ENCODE data around the gene PODNL1. TPM values are rescaled to one million over a fixed set of nuclear protein-coding genes. Genes with fewer than 3 reads are reported as not detected.

Gene PODNL1
- total and polyA plus RNA-seq, 2 donors (not counting 1 experiment from before 2014, with no cell fraction given) = 2.1 to 6.9 TPM

DNA sequence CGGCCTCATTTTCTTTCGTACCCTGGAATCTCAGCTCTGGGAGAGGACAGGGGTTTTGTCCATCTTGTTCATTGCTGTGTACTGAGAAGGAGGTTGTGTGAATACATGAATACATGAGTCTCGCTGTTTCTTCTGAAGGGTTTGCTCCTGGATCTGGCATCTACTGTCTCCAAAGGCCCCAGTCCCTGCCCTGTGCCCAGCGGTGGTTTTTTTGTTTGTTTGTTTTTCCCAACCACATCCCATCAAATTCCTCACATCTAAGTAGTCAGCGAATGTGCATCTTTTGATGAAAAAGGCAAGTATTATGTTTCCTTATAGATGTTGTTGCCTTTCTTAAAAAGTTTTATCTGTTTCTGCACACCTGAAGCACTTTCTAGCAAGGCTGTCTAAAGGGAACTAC is 26.6 kb upstream of the PODNL1 start:
- Histone ChIP-seq H3K27me3 (ENCODE audit: control insufficient read depth, insufficient read depth, low read length) (no peaks in the 10 kb centered on the region), H2AFZ (ENCODE audit: low read length) (no peak overlapping the region), H3K9me3 (ENCODE audit: control insufficient read depth, insufficient read depth, low read depth, low read length) (no peaks in the 10 kb centered on the region), H3K4me3 (replicated peaks in 1 of 4; ENCODE audit: control extremely low read depth in 1 of 4, insufficient read depth in 1 of 4, low read depth in 3 of 4, low read length in 4 of 4) (no peak overlapping the region), H3K4me1 (ENCODE audit: control insufficient read depth, extremely low read depth, insufficient read depth, low read length) (no peaks in the 10 kb centered on the region), H3K36me3 (ENCODE audit: control insufficient read depth, insufficient read depth, low read length) (peaks cover 29% of the 10 kb centered on the region), H3K79me2 (ENCODE audit: control insufficient read depth, insufficient read depth, low read length) (no peaks in the 10 kb centered on the region), H3K9ac (ENCODE audit: insufficient read depth, low read length) (no peak overlapping the region), H3K27ac (ENCODE audit: insufficient read depth, low read length) (no peak overlapping the region), H4K20me1 (ENCODE audit: control insufficient read depth, extremely low read depth, insufficient read depth, low read length) (no peaks in the 10 kb centered on the region), H3K4me2 (ENCODE audit: extremely low read depth, insufficient read depth, low read length) (no peak overlapping the region)
- peak; percentile 49 to 63 for DNase-seq (ENCODE audit: low read depth in 2 of 2)
- no peak for TF ChIP-seq EZH2 (IDR thresholded peaks at IDR 0.05; ENCODE audit: low read length, missing control alignments)
- TF ChIP-seq, protein P1, sequence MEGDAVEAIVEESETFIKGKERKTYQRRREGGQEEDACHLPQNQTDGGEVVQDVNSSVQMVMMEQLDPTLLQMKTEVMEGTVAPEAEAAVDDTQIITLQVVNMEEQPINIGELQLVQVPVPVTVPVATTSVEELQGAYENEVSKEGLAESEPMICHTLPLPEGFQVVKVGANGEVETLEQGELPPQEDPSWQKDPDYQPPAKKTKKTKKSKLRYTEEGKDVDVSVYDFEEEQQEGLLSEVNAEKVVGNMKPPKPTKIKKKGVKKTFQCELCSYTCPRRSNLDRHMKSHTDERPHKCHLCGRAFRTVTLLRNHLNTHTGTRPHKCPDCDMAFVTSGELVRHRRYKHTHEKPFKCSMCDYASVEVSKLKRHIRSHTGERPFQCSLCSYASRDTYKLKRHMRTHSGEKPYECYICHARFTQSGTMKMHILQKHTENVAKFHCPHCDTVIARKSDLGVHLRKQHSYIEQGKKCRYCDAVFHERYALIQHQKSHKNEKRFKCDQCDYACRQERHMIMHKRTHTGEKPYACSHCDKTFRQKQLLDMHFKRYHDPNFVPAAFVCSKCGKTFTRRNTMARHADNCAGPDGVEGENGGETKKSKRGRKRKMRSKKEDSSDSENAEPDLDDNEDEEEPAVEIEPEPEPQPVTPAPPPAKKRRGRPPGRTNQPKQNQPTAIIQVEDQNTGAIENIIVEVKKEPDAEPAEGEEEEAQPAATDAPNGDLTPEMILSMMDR (conservative IDR thresholded peaks at IDR 0.05 in 1 of 2, IDR thresholded peaks at IDR 0.05 in 1 of 2; ENCODE audit: low read depth in 1 of 2, low read length in 2 of 2) = no peak

DNA sequence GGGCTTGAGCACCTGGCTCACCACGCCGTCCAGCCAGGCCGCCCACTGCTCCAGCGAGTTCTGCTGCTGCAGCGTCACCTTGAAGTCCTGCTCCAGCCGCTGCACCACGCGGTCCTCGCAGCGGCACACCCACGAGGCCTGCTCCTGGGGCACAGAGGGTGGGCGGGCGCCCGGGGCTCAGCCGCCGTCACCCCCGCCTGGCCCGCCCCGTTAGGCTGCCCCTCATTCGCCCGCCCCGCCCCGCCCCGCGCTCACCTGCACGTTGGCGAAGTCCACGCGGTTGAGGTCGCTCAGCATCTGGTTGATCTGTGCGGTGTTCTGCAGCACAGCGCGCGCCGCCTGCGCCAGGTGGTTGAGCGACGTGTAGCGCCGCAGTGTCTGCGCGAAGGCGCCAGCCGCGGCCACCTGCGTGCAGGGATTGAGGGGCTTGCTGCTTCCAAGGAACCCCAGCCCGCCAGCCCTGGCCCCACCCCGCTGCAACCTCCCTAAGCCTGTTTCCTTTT is 25.4 kb upstream of the PODNL1 start:
- H3K4me2 ChIP-seq (ENCODE audit: extremely low read depth, insufficient read depth, low read length) = no peak overlapping the region

DNA sequence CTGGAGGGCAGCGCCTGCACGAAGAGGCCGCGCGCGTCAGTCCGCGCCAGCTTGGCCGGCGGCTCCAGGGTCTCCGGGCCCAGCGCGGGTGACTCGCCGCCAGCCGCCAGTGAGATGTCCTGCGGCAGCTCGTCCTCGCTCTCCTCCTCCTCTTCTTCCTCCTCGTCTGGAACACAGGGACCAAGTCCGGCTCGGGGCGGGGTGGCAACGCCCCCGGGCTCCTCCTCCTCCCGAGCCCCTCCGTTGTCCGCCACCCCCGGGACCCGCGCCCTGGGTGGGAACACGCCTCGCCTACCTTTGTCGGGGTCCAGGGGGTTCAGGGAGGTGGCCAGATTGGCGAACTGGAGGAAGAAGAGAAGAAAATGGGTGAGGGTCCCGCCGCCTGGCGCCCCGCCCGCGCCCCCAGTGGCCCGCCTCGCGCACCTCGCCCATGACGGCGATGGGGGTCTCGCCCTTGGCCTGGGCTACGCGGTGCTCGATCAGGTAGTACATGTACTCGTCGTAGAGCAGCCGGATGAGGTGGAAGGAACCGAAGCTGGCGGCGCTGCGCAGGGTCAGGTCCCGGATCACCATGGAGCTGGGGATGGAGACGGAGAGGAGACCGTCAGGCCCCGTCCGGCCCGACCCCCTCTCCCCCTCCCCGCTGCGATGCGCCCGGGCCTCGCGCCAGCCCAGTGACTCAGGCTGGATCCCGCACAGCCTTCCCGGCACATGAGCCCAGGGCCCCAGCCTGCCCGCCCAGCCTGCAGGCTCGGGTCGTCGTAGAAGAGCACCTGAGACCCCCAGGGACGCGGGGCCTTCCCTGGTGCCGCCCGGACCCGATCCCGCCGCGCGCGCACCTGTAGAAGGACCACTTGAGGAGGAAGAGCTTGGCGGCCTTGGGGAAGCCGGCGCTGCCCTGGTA is 24.7 kb upstream of the PODNL1 start:
- no peak overlapping the region for H3K9ac ChIP-seq (ENCODE audit: insufficient read depth, low read length)
- TF ChIP-seq, protein P1 (conservative IDR thresholded peaks at IDR 0.05 in 1 of 2, IDR thresholded peaks at IDR 0.05 in 1 of 2; ENCODE audit: low read depth in 1 of 2, low read length in 2 of 2) = no peak
- TF ChIP-seq EZH2 (IDR thresholded peaks at IDR 0.05; ENCODE audit: low read length, missing control alignments) = no peak
- H3K27me3 ChIP-seq (ENCODE audit: control insufficient read depth, insufficient read depth, low read length) = no peaks in the 10 kb centered on the region
- H2AFZ ChIP-seq (ENCODE audit: low read length) = no peak overlapping the region
- H3K4me3 ChIP-seq (replicated peaks in 1 of 4; ENCODE audit: control extremely low read depth in 1 of 4, insufficient read depth in 1 of 4, low read depth in 3 of 4, low read length in 4 of 4) = peak overlapping the region in 1 of 4 experiments; percentile 38
- peak overlapping the region; percentile 35 for H3K4me2 ChIP-seq (ENCODE audit: extremely low read depth, insufficient read depth, low read length)
- no peaks in the 10 kb centered on the region for H3K79me2 ChIP-seq (ENCODE audit: control insufficient read depth, insufficient read depth, low read length)
- no peaks in the 10 kb centered on the region for H4K20me1 ChIP-seq (ENCODE audit: control insufficient read depth, extremely low read depth, insufficient read depth, low read length)
- H3K27ac ChIP-seq (ENCODE audit: insufficient read depth, low read length) = peak overlapping the region; percentile 14
- no peaks in the 10 kb centered on the region for H3K4me1 ChIP-seq (ENCODE audit: control insufficient read depth, extremely low read depth, insufficient read depth, low read length)
- no peaks in the 10 kb centered on the region for H3K9me3 ChIP-seq (ENCODE audit: control insufficient read depth, insufficient read depth, low read depth, low read length)
- H3K36me3 ChIP-seq (ENCODE audit: control insufficient read depth, insufficient read depth, low read length) = peaks cover 36% of the 10 kb centered on the region
- DNase-seq (ENCODE audit: low read depth in 2 of 2) = peak; percentile 54 to 62

More for the DNA sequence above, 25.4 kb upstream of the PODNL1 start:
- H2AFZ ChIP-seq (ENCODE audit: low read length) = no peak overlapping the region
- H3K36me3 ChIP-seq (ENCODE audit: control insufficient read depth, insufficient read depth, low read length) = peaks cover 34% of the 10 kb centered on the region
- no peaks in the 10 kb centered on the region for H3K4me1 ChIP-seq (ENCODE audit: control insufficient read depth, extremely low read depth, insufficient read depth, low read length)
- no peaks in the 10 kb centered on the region for H3K79me2 ChIP-seq (ENCODE audit: control insufficient read depth, insufficient read depth, low read length)
- H3K27me3 ChIP-seq (ENCODE audit: control insufficient read depth, insufficient read depth, low read length) = no peaks in the 10 kb centered on the region
- no peak overlapping the region for H3K27ac ChIP-seq (ENCODE audit: insufficient read depth, low read length)
- H3K9me3 ChIP-seq (ENCODE audit: control insufficient read depth, insufficient read depth, low read depth, low read length) = no peaks in the 10 kb centered on the region
- no peak for DNase-seq (ENCODE audit: low read depth in 2 of 2)
- TF ChIP-seq, protein P1 (conservative IDR thresholded peaks at IDR 0.05 in 1 of 2, IDR thresholded peaks at IDR 0.05 in 1 of 2; ENCODE audit: low read depth in 1 of 2, low read length in 2 of 2) = no peak
- TF ChIP-seq EZH2 (IDR thresholded peaks at IDR 0.05; ENCODE audit: low read length, missing control alignments) = no peak
- no peaks in the 10 kb centered on the region for H4K20me1 ChIP-seq (ENCODE audit: control insufficient read depth, extremely low read depth, insufficient read depth, low read length)
- no peak overlapping the region for H3K4me3 ChIP-seq (replicated peaks in 1 of 4; ENCODE audit: control extremely low read depth in 1 of 4, insufficient read depth in 1 of 4, low read depth in 3 of 4, low read length in 4 of 4)
- no peak overlapping the region for H3K9ac ChIP-seq (ENCODE audit: insufficient read depth, low read length)

Measured in fibroblast of lung (primary cell).